Femur (tissue), 1 donor: Measurements from ENCODE around the gene PRCD.
A peak's percentile ranks its signal among the peaks of the same experiment; 100 is the strongest.

Experiments used
- DNase-seq: peaks from one replicate; pipeline ENCODE4 v3.0.0-alpha.2; 2017

Gene PRCD, protein sequence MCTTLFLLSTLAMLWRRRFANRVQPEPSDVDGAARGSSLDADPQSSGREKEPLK

DNA sequence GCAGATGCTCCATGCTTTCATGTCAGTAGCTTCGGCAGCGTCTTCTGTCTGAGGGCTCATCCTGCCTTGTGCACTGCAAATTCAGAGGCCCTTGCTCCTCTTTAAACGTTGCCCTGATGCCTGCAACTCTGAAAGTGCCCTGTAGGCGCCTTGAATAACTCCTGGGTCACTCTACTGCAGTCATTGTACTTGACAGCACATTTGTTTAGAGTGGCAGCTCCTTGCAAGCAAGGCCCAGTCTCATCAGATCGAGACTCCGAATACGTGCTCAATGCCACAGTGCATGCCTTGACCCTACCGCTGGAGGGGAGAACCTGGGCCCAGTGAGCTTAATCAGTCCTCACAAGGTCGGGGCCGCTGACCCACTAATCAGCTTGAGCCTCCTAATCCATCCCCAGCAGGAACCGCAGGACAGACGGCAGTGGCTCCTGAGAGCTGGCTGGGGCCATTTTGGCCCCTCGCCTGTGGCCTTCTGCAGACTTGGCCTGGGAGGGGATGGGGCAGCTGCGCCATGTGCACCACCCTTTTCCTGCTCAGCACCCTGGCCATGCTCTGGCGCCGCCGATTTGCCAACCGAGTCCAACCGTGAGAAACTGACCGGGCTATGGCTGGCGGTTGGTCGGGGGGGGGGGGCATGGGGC, at the start of gene PRCD:
TSS of gene PRCD (plus strand) at position 414 of the 641 bp plus-strand sequence. CDS start at position 512, 98 bp downstream.
- DNase-seq: no peak

DNA sequence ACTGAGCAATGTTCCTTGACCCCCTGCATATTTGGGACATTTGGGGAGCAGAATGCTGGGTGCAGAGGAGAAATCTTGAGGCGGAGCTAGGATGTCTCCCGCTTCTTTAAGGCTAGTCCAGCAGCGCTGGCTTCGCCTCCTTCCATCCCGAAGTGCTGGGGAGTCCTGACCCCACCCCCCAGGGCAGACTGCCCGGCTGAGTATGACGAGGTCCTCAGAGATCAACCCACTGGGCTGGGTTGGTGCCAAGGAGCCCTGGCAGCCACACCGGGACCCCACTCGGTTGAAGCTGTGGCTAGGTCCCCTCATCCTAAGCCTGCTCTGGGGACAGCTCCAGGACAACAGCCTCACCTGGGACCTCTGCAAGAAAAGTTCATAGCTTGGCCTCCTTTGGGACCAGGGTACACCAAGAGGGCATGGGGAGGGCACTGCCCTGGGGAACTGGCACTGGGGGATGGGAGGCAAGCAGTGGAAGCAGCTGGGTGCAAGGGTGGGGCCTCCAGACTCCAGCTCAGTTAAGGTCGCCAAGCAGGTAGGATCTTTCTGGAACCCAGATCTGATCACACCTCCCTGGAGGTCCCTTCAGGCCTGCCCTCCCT, 49.6 kb upstream of the PRCD start:
- DNase-seq: no peak

DNA sequence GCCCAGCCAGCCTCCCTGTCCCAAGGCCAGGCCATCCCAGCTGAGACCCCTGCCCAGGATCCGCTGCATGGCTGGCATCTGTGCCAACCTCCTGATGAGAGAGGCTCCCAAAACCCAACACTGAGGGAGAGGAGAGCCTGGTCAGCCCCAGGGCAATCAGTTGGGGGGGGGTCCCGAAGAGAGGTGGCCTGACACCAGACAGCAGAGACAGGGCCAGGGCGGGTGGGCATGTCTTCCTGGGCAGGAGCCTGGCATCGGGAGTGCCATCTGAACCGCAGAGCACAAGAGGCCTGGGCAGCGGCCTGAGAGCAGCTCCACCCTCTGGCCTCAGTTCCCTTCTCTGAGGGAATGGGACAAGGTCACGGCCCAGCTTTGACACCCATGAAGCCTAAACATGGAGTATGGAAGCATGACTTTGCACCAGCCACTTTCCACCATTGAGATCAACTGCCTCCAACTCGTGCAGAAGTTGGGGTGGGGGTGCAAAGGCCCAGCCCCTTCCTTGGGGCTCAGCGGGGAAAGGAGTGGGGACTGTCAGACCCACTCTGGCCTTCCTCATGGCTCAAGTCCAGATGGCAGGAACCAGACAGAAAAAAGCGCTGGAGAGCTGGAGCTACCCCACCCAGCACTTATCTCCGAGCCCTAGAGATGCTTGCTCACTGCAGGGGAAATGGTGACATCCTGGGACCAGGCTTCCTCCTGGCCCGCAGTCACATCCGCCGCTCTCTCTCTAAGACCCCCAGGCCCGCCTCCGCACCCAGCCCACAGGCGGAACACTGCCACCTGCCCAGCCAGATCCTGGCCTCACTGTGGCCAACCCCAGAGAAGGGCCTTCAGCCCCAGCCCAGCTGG, 48.3 kb upstream of the PRCD start:
- DNase-seq: no peak

DNA sequence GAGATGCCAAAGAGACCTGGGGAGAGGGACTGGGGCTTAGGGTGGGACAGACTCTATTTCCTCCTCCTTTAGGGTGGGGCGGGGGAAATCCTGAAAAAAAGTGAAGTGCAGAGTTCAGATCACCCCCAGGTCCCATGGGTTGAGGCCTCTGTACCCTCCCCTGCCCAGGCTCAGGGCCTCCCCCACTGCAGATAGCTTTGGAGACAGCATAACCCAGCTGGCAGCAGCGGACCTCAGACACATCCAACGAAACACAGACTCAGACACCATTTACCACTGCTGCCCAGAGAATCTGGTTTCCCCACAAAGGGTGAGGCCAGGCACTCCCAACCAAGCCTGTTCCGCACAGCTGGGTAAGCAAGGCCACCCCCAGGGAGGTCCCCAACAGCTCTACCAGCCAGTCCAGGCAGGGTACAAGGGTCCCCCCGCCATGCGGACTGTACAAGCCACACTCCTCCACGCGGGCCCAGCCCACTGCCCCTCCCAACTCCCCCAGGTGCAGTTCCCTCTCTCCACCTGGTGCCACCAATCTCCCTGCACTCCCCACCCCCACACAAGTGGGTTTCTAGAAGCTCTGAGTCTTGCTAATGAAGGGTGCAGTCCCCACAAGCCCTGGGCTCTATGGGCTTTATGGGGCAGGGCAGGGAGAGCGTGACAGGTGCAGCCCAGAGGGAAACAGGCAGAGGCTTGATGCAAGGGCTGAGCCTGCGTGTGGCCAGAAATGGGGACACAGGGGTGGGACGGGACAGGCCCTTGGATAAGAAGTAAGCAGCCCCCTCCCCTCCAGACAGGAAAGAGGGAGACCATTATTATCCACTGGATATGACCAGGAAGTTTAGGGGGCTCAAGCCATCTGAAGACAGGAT, 47.5 kb upstream of the PRCD start:
- DNase-seq: peak; percentile 46

DNA sequence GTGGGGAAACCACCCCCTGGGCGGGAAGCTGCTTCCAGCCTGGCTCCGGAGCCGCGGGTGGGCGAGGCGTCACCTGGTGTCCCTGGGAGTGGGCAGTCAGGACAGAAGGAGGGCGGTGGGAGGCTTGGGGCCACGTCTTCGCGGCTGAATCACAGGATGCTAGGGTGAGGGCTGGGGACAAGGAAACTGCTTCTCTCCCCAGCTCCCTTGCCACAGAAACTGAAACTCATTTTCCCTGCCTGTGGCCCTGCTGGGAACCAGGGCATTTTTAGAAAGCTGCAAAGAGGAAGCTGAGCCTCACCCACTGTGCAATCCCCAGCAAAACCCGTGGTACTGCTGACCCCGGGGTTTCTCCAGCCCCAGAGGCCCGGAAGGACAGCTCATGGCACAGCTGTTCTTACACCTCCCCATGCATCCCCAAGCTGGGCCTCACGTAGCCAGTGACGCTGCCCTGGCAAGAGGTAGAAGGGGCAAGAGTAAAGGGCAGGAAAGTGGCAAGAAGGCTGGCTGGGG, 46.8 kb upstream of the PRCD start:
- DNase-seq: peak; percentile 80

DNA sequence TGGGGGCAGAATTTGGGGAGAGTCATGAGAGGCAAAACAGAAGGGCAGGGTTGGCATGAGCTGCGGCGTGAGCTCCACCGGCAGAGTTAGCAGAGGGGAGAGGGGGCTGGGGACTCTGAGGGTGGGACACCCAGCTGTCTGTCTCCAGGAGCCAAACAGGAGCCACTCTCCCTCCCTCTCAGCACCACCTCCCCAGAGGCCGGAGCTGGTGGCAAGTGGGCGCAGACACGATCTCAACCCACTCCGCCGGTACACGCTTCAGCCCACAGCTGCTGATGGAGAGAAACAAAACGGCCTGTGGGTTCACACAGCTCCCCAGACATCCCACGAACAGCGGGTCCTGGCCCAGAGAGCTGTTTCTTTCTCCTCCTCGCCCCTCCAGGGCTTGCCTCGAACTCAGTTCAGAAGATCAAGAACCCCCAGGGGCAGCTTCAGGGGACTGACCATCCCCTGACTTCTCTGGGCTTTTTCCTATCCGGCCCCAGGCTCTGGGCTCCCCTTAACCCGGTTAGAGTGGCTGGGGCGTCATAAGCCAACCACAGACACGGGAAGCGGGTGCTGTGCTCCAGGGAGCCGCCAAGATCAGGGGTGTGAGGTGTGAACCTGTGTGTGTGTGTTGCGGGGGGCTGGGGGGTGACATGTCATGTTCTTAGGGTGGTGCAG, 46.2 kb upstream of the PRCD start:
- no peak for DNase-seq

DNA sequence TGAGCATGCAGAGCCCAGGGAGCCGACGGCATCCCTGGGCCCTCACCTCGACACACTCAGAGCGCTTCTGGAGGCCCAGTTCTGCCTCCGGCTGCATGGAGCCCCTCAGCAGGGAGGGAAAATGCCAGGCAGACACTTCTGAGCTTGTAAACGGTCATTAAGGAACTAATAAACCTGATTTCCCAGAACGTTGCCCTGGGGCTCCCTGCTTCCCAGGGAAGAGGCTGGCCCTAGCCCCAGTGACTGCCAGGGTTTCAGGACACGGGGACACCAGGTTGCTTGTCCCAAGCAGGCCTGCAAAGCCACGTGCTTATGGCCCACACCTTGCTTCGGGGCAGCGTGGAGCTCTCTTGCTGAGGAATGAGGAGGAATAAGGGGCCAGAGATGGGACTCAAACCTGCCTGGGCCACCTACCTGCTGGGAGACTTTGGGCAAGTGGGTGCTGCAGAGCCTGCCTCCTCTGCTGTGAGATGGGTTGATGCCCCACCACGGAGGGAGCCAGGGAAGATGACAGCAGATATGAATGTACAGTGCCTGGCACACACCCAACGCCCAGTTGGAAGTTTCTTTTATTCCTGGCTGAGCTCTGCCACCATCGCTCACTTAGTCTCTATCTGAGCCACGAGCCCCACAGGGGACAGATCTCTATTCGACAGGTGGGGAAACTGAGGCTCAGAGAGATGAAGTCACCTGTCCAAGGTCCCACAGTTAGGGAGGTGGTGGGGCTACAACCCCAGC, 44.0 kb upstream of the PRCD start:
- no peak for DNase-seq

DNA sequence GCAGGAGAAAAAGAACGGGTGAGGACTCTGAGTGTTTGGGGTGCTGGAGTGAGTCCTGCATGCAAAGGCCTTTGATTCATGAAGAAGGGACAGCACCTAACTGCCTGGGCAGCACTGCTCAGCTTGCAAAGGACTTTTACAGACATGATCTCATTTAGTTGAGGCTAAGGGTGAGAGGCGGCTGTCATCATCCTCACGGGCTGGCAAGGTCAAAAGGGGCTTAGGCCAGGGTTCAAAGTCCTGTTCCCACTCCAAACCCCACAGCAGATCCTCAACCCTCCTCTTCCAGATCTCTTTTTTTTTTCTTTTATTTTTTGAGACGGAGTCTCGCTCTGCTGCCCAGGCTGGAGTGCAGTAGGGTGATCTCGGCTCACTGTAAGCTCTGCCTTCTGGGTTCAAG, 43.4 kb upstream of the PRCD start:
- no peak for DNase-seq

DNA sequence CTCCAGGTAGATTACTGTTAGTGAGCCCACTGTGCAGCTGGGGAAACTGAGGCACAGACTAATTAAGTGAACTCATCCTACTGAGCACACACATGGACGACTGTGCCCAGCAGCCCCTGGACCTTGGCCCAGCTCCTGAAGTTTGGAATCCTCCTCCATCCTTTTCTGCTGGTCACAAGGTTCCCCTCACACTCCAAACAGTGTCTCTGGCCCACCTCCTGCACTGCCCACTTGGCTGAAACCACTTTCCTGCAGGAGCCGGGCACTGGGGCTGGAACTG, 42.2 kb upstream of the PRCD start:
- no peak for DNase-seq

DNA sequence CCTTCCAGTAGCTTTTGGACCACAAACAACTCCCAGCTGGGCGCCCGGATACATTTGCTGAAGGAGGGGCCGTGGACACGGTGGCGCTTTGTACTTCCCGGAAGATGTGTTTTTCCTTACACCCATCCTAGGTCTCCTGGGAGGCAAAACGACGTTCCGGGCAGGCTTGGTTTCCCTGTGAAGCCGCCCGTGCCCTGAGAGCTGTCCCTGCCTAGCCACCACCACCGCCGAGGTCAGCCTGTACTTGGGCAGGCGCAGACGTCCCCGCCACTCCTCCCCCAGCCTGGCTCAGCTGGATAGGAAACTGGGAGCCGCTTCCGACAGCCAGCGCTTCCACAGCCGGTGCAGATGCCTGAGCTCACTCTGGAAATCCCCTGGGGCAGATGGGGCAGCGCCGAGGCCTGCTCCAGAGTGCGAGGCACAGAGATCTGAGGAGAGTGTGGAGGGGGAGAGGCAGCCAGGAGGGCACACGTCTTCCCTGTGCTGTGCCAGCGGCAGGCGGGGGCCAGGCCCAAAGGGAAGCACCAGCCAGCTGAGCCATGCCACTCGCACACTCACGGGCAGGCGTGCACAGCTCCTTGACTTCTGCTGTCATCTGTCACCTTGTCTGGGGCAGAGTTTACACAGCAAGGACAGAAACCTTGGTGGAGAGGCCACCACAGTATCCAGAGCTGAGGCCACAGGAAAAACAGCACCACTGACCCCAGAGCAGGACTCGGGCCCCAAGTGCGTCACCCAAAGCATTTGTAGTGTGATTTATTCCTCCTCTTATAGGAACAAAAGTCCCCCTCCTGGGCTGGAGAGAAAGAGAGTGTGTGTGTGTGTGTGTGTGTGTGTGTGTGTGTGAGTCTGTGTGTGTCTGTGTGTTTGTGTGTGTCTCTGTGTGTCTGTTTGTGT, 41.6 kb upstream of the PRCD start:
- peak; percentile 83 for DNase-seq

DNA sequence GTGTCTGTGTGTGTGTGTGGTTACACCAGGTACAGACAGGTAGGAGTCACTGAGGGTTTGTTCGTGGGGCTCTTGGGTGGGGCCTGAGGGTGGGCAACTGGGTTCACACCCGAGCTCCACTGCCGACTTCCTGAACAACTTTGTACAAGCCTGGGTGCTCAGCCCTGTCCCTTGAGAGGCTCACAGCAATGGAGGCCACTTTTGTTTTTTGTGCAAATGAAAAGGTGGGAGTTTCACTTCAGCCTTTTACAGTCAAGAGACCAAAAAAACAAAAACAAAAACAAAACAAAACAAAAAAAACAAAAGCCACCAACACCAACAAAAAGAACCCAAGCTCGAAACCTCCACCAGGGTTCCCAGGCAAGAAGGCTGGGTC, 41.0 kb upstream of the PRCD start:
- DNase-seq: no peak

DNA sequence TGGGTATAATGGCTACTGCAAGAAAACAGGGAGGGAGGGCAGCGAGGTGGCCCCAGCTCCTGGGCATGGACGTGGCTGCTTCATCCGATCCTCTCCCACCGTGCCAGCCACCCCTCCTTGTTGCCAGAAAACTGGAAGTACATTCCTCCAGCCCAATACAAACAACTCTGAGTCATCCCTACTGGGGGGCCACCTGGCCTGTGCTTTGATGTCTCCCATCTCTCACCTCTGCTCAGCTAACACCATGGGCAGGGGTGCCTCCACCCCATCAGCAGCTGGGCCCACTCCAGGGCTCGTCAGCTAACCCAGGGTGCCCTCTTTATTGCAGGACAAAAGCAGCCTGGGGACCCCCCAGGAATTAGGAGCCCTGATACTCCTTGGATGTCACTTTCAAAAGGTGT, 40.6 kb upstream of the PRCD start:
- no peak for DNase-seq

DNA sequence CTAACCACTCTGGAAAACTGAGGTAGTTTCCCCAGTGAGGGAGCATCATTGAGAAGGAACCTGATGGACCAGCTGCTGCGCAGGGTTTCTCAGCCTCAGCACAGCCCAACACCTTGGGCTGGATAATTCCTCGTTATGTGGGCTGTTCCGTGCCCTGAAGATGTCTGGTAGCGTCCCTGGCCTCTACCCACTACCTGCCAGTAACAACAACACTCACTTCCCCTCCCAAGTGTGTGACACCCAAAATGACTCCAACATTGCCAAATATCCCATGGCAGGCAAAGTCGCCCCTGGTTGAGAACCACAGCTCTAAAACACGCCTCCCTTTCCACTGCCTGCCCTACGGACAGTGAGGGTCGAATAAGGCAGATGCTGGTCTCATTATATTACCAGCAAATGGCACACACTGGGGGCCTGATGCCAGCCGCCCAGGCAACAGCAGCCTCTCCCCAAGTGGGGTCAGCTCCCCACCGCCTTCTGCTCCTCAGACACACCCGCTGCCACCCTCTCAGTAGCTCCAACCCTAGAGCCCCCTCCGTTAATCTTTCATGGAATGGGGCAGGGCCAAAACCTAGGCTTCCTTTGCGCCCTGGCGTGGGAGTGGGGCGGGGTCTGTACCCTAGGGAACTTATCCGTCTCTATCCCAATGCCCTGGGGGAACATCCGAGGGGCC, 39.6 kb upstream of the PRCD start:
- no peak for DNase-seq

DNA sequence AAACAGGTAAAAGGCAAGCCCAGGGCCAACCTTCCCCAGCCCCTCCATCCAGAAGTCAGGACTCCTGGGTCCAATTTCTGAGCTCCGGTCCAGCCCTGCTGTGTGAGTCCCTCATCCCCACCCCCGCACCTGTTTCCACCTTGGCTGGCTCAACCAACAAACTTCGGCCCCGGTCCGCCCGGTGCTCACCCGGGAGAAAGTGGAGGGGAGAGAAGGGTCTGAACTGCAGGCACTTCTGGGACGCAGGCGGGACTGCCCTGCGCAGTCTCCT, 39.2 kb upstream of the PRCD start:
- DNase-seq: no peak

DNA sequence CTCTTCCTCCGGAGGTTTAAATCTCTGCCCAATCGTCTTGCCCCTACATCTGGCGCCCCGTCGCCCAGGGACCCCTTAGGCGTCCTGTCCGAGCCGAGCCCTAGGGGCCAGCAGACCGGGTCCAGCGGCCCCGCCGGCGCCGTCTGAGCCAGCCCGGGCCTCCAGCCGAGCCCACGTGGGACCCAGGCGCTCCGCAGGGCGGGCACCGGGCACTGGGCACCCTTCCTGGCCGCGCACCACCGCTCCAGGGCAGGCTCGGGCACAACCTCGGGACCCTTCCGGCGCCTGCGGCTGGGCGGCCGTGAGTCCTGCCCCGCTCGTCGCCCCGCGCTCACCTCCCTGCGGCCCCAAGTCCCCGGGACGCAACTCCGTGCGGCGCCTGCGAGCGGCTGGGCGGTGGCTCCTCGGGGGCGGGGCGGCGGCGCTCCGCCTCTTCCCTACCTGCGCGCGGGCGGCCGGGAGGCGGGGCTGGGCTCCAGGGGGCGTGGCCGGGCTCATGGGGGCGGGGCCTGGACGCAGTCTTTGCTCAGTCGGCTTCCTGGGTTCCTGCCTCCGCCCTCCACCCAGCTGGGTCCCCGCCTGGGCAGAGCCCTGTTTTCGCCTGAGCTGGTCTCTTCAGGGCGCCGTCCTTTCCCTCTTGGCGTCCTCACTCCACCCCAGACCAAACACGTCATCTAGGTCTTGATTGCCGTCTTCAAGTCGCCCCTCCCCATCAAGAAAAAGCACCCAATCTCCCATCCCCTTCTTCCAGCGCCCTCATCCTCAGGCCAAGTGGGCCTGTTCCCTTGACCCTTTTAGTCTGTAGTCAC, 38.6 kb upstream of the PRCD start, which contains the start of gene RHBDF2:
TSS of gene RHBDF2 (minus strand) at position 406 of the 809 bp plus-strand sequence. CDS start 19,899 bp downstream, outside the sequence.
- peak; percentile 91 for DNase-seq

DNA sequence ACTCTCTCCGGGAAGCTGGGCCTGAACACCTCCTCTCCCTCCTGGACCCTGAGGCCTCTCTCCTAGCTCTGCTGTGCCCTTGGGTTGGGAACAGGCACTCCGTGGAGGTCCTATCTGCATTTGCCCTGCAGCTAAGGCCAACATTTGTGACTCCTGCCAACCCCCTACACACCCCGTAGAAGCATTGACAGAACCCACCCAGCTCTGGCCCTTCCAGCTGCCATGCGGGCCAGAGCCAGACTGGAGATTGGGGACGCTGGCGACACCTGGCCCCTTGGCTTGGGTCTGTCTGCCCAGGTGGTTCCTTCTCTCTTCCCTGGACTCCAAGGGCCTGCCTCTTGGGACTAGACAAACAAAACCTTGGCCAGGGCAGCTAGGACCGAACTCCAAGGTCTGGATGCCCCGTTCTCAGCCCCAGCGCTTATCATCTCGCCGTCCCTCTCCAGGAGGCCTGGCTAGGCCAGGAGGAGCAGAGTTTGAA, 38.0 kb upstream of the PRCD start:
- no peak for DNase-seq

DNA sequence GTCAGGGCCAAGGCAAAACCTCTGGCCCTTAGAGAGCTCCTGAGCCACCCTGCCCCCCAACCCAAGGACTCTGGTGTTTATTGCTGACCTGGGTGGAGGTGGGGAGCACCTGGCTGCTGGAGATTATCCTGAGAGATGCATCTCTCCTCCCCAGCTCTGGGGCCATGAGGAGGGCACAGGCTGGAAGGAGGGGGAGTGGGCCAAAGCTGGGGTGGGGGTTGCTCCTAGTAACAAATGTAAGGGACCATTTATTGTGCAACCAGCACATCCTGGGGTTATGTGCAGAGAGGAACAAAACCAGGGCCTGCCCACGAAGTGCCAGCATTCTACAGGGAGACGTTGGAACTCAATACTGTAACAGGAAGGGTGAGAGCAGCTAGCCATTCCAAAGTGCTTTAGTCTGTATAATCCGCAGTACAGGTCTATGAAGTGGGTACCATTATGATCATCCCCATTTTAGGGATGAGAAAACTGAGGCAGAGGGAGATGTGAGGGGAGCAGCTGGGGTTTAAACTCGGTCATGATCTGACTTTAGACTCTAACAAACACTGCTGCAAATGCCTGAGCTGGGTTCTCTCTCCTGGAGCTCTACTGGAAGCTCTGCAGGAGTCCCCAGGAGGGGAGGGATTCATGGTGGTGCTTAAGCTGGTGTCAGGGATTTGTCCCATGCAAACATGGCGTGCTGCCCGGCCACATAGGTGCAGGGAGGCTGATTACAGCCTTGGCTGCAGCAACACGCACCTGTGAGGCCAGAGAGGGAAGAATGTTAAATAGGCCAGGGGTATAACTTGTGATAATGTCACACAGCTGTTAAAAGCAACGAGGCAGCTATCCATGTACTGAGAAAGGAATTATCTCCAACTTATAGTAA, 37.3 kb upstream of the PRCD start:
- DNase-seq: no peak

DNA sequence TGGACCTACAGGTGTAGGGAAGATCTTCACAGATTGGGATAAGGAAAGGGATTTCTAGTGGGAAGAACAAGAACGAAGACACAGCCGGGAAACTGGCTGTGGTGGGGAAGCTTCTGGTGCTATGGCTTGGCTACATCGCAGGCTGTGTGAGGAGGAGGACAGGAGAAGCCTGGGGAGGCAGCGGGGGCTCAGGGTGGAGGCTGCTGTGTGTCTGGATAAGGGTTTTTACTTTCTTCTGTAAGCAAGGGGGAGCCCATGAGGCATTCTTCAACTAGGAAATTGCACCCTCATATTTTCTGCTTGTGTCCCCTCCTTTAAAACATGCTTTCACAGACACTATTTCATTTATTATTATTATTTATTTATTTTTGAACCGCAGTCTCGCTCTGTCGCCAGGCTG, 35.7 kb upstream of the PRCD start:
- DNase-seq: no peak
